Rectal smooth muscle tissue (tissue), 1 donor: Measurements from ENCODE around the gene MAN1C1.
"Not testable (repeated sequence)": the region's sequence is repeated elsewhere in the genome, so short reads cannot be mapped to it uniquely, and the experiment has no call there.

Source experiments
- H3K27ac ChIP-seq: one replicate; pipeline ENCODE4 v1.7.0; 2013; ENCODE audit warnings: low read depth, low read length, inconsistent platforms
- H3K27me3 ChIP-seq: one replicate; pipeline ENCODE4 v1.7.0; 2013; ENCODE audit warnings: low read length; ENCODE audit not compliant: control insufficient read depth, insufficient read depth
- H3K36me3 ChIP-seq: one replicate; pipeline ENCODE4 v1.7.0; 2013; ENCODE audit warnings: low read length; ENCODE audit not compliant: control insufficient read depth, insufficient read depth
- H3K4me1 ChIP-seq: one replicate; pipeline ENCODE4 v1.7.0; 2013; ENCODE audit warnings: low read length; ENCODE audit not compliant: control insufficient read depth, insufficient read depth
- H3K4me3 ChIP-seq: one replicate; pipeline ENCODE4 v1.7.0; 2013; ENCODE audit warnings: low read length
- H3K9ac ChIP-seq: one replicate; pipeline ENCODE4 v1.7.0; 2013; ENCODE audit warnings: low read length

Gene MAN1C1

DNA sequence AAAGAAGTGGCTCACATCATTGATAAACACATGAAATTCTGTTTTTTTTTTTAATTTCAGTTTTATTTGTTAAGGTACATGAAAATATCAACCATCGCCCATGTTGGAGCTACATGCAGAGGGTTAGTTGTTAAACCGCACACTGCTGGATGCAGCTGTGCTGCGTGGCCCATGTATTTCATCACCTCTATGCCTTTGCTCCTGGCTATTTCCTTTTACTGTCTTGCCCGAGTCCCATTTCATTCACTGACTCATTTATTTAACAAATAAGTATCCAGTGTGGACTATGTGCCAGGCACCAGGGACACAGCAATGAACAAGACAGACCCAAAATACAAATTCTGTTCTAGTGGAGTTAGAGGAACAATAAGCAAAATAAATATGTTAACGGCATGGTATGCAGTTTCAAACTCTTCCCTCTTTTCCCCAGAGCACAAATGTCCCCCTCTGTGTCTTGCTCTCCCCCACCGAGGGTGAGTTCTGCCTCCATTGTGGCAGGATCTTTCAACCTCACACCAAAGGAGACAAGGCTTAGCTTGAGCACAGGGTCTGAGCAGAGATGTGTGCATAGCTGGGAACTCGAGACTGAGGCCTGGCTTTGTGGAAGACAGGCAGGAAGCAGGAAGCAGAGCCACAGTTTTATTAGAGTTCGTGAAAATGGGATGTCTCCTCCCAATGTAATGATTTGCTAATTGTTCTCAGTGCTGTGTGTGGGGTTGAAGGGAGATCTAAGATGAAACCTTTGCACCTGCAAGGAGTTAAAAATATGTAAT is 44.6 kb downstream of the MAN1C1 start:
- Histone ChIP-seq H3K4me1 (peaks cover 4% of the 10 kb centered on the region), H3K27me3 (no peaks in the 10 kb centered on the region), H3K4me3 (no peak overlapping the region), H3K27ac (no peak overlapping the region), H3K36me3 (no peaks in the 10 kb centered on the region), H3K9ac (no peak overlapping the region)

GRCh38 chr1:25662061-25662460 is 45.5 kb downstream of the MAN1C1 start:
- Histone ChIP-seq H3K4me3 (no peak overlapping the region), H3K27me3 (no peaks in the 10 kb centered on the region), H3K9ac (no peak overlapping the region), H3K36me3 (no peaks in the 10 kb centered on the region), H3K27ac (no peak overlapping the region), H3K4me1 (peaks cover 4% of the 10 kb centered on the region)

GRCh38 chr1:25662959-25663358 is 46.4 kb downstream of the MAN1C1 start:
- not testable (repeated sequence) for H3K9ac ChIP-seq, H3K4me3 ChIP-seq, H3K36me3 ChIP-seq, H3K4me1 ChIP-seq, H3K27me3 ChIP-seq, H3K27ac ChIP-seq

DNA sequence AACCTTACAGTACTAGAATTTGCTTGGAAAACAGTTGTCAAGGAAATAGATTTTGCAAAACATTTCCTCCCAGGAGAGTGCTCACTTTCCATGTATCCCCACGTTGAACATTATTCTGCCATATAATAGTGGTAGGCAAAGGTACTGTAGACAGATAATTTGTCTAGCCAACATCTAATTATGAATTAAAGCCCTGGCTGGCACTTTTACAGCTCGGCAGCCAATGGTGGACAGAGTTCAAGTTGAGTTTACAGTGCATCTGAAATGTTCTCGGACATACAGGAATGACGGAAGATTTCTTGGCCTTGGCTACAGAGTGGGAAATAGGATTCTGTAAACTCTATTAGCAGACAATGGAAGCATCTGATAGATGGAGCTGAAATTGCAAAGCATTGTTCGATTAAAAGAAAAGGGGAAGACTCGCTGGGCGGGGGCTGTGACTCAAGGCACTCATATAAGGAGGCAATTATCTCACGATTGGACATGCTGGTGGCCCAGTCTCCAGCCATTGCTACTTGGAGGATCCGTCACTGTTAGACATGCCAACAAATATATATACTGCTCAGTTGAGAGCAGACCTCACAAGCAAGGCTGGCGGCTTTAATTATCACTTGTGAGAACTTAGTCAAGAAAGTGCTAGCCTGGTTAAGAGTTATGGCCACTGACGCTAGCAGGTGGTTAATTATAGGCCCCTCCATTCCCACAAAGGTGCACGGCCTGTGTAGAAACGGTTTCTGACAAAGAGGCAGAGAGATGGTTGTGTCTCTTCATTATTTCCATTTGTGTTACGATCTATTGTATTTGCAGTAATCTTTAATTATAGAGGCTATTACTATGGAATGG is 48.0 kb downstream of the MAN1C1 start:
- peaks cover 3% of the 10 kb centered on the region for H3K4me1 ChIP-seq
- H3K9ac ChIP-seq, result no peak overlapping the region
- H3K27ac ChIP-seq, result no peak overlapping the region
- H3K27me3 ChIP-seq, result no peaks in the 10 kb centered on the region
- H3K36me3 ChIP-seq, result no peaks in the 10 kb centered on the region
- no peak overlapping the region for H3K4me3 ChIP-seq

- H3K4me3 ChIP-seq, result no peak overlapping the region
- H3K36me3 ChIP-seq, result no peaks in the 10 kb centered on the region
- H3K4me1 ChIP-seq, result peaks cover 3% of the 10 kb centered on the region
- H3K9ac ChIP-seq, result no peak overlapping the region
- no peak overlapping the region for H3K27ac ChIP-seq
- no peaks in the 10 kb centered on the region for H3K27me3 ChIP-seq
These were observed 49.9 kb downstream of the MAN1C1 start for GRCh38 chr1:25666460-25666859.

DNA sequence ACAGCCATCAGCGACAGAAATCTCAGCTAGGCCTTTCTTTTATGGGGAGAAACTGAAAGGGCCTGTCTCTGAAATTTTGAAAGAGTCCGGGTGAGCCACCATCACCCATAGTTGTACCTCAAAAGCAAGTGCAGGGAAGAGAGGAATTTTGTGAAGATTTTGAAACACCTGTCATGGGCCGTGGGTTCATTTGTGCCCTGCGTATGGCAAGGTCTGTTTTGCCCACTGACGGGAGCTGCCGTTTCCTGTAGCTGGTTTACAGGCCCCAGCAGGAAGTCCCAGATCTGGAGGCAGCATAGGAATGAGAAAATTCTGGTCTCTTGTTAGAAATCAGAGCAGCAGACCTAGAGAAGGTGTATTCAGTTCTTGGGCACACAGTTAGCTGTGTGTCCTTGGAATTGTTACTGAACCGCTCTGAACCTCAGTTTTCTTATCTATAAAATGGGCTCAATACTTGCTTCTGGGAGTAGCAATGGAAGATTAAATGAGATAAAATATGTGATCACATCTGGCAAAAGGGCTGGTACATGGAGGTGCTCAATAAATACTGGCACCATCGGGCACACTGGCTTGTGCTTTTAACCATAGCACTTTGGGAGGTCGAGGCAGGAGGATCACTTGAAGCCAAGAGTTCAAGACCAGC is 52.5 kb downstream of the MAN1C1 start:
- Histone ChIP-seq H3K4me1 (peaks cover 3% of the 10 kb centered on the region), H3K27ac (no peak overlapping the region)

GRCh38 chr1:25669781-25670567 is 53.4 kb downstream of the MAN1C1 start:
- Histone ChIP-seq H3K4me1 (peaks cover 3% of the 10 kb centered on the region), H3K9ac (no peak overlapping the region), H3K4me3 (no peak overlapping the region), H3K27me3 (no peaks in the 10 kb centered on the region), H3K36me3 (no peaks in the 10 kb centered on the region), H3K27ac (no peak overlapping the region)

More for the DNA sequence above, 52.5 kb downstream of the MAN1C1 start:
- Histone ChIP-seq H3K4me3 (no peak overlapping the region), H3K27me3 (no peaks in the 10 kb centered on the region), H3K36me3 (no peaks in the 10 kb centered on the region), H3K9ac (no peak overlapping the region)

- Histone ChIP-seq H3K36me3 (no peaks in the 10 kb centered on the region), H3K4me1 (peaks cover 3% of the 10 kb centered on the region), H3K4me3 (no peak overlapping the region), H3K27ac (no peak overlapping the region), H3K9ac (no peak overlapping the region), H3K27me3 (no peaks in the 10 kb centered on the region)
These were observed 55.3 kb downstream of the MAN1C1 start for GRCh38 chr1:25671929-25672328.

DNA sequence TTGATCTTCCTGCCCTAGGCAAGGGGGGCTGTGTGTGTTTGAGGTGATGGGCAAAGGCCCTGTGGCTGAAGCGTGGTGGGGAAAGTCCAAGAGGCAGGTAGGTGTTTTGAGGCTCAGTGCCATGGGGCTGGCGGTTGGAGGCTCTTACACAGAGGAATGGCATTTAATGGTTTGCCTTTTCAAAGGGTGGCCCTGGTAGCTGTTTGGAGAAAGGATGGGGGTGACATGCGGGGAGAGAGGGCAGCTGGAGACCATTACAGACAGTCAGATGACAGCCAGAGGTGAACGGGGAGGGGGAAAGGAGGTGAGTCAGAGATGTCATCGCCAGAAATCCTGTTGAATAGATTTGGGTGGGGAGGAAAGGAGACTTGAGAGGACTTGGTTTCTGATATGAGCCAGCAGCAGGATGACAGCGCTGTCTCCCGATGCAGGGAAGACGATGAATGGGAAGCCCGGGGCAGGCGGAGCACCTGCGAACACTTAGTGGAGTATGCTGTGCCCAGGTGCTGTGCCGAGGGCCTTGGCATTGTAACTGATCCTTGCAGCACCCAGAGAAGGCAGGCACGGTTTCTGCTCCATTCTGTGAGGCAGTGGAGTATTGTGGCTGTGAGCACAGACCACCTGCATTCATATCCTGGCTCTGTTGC is 56.3 kb downstream of the MAN1C1 start:
- H3K4me1 ChIP-seq, result no peaks in the 10 kb centered on the region
- H3K27me3 ChIP-seq, result no peaks in the 10 kb centered on the region
- H3K27ac ChIP-seq, result no peak overlapping the region
- no peak overlapping the region for H3K9ac ChIP-seq
- H3K4me3 ChIP-seq, result no peak overlapping the region
- H3K36me3 ChIP-seq, result no peaks in the 10 kb centered on the region

DNA sequence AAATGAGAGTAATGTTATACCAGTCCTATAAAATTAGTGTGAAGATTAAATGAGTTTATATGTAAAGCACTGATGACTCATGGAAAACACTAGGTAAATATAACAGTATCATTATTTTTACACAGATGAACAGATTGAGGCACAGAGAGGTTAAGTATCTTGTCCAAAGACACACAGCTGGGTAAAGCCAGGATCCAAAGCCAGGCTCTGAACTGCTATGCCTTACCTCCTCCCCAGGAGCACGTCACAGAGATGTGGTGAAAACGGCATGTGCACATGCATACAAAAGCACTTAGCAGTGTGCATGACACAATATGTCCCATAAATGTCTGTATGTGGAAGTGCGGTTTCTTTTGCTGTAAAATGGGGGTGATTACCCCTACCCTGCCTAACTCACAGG is 56.9 kb downstream of the MAN1C1 start:
- Histone ChIP-seq H3K4me1 (no peaks in the 10 kb centered on the region), H3K27me3 (no peaks in the 10 kb centered on the region), H3K27ac (no peak overlapping the region)

DNA sequence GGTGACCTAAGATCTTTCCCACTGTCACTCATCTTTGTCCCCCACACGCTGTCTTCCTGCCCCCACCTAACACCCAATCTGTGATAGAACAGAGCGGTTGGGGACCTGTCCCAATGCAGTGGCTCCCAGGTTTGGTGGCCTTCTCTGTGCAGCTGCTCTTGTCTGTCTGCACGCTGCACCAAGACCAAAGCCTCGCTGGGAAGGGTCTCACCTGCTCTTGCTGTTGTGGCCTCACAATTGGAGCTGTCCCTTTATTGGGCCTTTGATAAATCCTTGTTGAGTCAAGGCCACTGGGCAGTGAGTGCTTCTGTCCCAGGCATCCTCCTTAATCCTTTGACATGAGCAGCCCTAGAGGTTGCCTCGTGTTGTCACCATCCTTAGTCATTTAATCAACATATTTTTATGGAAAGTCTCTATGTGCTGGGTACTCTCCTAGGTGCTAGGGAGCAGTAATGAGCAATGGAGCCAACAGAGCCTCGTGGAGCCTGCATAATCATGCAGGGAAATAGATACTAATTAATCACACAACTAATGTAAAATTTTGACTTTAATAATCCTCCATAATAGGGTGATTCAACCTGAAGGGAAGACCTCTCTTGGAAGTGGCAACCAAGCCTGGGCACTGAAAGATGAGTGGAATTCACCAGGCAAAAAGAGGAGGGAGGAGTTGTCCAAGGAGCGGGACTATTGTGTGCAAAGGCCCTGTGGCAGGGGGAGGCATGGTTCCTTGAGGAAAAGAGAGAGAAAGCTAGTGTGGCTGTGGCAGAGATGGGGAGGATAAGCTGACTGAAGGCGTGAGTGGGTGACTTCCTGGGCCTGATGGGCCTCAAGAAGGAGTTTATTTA is 57.6 kb downstream of the MAN1C1 start:
- no peak overlapping the region for H3K9ac ChIP-seq
- H3K4me3 ChIP-seq, result no peak overlapping the region
- H3K27ac ChIP-seq, result no peak overlapping the region
- H3K4me1 ChIP-seq, result no peaks in the 10 kb centered on the region
- H3K27me3 ChIP-seq, result no peaks in the 10 kb centered on the region
- no peaks in the 10 kb centered on the region for H3K36me3 ChIP-seq

More for the DNA sequence above, 56.9 kb downstream of the MAN1C1 start:
- H3K4me3 ChIP-seq, result no peak overlapping the region
- H3K9ac ChIP-seq, result no peak overlapping the region
- H3K36me3 ChIP-seq, result no peaks in the 10 kb centered on the region
